ACC112 (cell line): ENCODE measurements around the gene AMDHD2.
"Not testable (repeated sequence)": the region's sequence is repeated elsewhere in the genome, so short reads cannot be mapped to it uniquely, and the experiment has no call there.

Experiments
- H2AFZ ChIP-seq: fragments of 200-600 bp; sonication (generic); one replicate; pipeline ENCODE4 v1.6.0; 2017; ENCODE audit warnings: antibody characterized with exemption, low read length; ENCODE audit not compliant: unreplicated experiment
- H3K27ac ChIP-seq: fragments of 200-600 bp; sonication (generic); 2 replicates; pipeline ENCODE4 v1.5.1; 2014; ENCODE audit warnings: low read depth, mild to moderate bottlenecking, antibody characterized with exemption, low read length, moderate library complexity
- H3K27me3 ChIP-seq: fragments of 200-600 bp; sonication (generic); 2 replicates; pipeline ENCODE4 v1.6.1; 2014; ENCODE audit warnings: mild to moderate bottlenecking, antibody characterized with exemption, low read length, moderate library complexity, mixed read lengths; ENCODE audit not compliant: insufficient read depth
- H3K36me3 ChIP-seq: fragments of 200-600 bp; sonication (generic); 2 replicates; pipeline ENCODE4 v1.6.1; 2016; ENCODE audit warnings: mild to moderate bottlenecking, antibody characterized with exemption, low read length, moderate library complexity, mixed read lengths; ENCODE audit not compliant: insufficient read depth
- H3K4me1 ChIP-seq: fragments of 200-600 bp; sonication (generic); one replicate; pipeline ENCODE4 v1.6.1; 2016; ENCODE audit warnings: low read length, mixed read lengths; ENCODE audit not compliant: insufficient read depth, unreplicated experiment, control insufficient read depth
- H3K4me3 ChIP-seq: fragments of 200-600 bp; sonication (generic); 2 replicates; pipeline ENCODE4 v1.5.1; 2014; ENCODE audit warnings: mild to moderate bottlenecking, low read depth, low read length
- H3K79me2 ChIP-seq: fragments of 200-600 bp; sonication (generic); one replicate; pipeline ENCODE4 v1.6.0; 2016; ENCODE audit warnings: low read length; ENCODE audit not compliant: control insufficient read depth, unreplicated experiment, insufficient read depth

AMDHD2 gene

GRCh38 chr16:2531371-2531695 lies 11.2 kb downstream of the AMDHD2 start, which contains the start of gene CEMP1:
Gene CEMP1 (minus strand): TSS chr16:2531408. CDS start chr16:2531073, 335 bp downstream.
- no peak within 1 kb of the TSS for H2AFZ ChIP-seq
- peak within 1 kb of the TSS; percentile 73 for H3K4me3 ChIP-seq
- no peaks in the 10 kb centered on the region for H3K79me2 ChIP-seq
- H3K4me1 ChIP-seq = peaks cover 17% of the 10 kb centered on the region
- H3K27me3 ChIP-seq = no peaks in the 10 kb centered on the region
- peak within 1 kb of the TSS; percentile 47; the same call in 1 of the 2 replicates for H3K27ac ChIP-seq
- no peaks in the 10 kb centered on the region for H3K36me3 ChIP-seq

DNA sequence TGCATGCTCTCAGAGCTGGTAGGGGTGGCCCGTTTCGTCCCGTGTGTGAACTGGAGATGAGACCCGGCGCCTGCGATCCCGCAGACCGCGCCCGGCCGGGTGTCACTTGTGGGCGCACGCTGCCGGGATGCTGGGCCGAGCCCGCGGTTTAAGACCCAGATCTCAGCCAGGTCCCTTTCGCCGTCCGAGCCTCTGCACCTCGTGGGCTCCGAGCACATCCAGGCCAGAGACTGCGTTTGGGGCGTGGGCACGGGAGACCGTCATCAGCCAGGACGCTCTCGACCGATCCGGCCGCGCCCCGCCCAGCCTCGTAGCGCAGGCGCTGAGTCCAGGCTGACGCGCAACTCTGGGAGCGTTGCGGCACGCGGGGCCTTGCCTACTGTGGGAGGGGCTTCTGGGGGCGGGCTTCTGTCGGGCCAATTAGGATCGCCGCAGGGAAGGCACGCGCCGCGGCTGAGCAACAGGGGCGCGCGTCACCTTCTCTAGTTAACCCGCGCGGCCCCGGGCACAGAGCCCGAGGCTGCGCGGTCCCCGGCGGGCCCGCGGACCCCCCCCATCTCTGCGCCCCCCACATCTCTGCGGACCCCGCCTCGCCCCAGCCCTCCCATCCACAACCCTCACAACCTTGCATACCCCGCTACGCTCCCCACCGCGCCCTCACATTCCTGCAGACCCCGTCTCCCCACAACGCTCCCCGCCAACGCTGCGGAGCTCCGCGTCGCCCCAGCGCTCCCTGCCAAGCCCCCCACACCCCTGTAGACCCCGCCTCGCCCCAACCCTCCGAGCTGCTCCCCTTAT lies 11.7 kb downstream of the AMDHD2 start:
- Histone ChIP-seq H3K4me1 (peaks cover 20% of the 10 kb centered on the region), H3K36me3 (no peaks in the 10 kb centered on the region), H3K27ac (peak overlapping the region; percentile 47; the same call in 1 of the 2 replicates), H2AFZ (no peak overlapping the region), H3K79me2 (no peaks in the 10 kb centered on the region), H3K4me3 (peak overlapping the region; percentile 73), H3K27me3 (no peaks in the 10 kb centered on the region)

DNA sequence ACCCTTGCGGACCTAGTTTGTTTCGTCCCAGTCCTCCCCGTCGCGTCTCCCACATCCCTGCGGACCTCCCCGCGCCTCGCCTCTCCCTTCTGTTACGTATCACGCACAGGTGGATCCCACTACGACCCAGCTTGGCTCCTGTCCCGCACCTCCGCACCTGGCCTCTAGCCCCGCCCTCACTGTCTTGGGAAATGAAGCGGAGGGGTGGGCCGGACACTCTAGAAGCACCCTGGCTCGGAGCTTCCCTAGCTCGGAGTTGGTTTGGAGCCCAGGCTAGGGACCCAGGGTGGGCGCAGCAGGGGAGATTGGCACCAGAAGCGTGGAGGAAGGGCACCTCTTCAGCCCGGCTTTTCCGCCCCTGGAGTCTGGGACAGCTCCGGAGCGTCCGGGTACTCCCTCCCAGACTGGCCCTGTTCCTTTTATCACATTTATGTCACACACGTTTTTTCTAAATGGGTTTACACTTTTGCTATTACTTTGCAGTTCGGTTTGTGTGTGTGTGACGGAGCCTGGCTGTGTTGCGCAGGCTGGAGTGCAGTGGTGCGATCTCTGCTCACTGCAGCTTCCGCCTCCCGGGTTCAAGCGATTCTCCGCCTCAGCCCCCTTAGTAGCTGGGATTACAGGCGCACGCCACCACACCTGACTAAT lies 12.4 kb downstream of the AMDHD2 start:
- peak overlapping the region; percentile 73 for H3K4me3 ChIP-seq
- H3K27me3 ChIP-seq = no peaks in the 10 kb centered on the region
- H3K36me3 ChIP-seq = no peaks in the 10 kb centered on the region
- H3K4me1 ChIP-seq = peaks cover 20% of the 10 kb centered on the region
- H2AFZ ChIP-seq = no peak overlapping the region
- H3K27ac ChIP-seq = peak overlapping the region; percentile 3; the same call in 1 of the 2 replicates
- no peaks in the 10 kb centered on the region for H3K79me2 ChIP-seq

DNA sequence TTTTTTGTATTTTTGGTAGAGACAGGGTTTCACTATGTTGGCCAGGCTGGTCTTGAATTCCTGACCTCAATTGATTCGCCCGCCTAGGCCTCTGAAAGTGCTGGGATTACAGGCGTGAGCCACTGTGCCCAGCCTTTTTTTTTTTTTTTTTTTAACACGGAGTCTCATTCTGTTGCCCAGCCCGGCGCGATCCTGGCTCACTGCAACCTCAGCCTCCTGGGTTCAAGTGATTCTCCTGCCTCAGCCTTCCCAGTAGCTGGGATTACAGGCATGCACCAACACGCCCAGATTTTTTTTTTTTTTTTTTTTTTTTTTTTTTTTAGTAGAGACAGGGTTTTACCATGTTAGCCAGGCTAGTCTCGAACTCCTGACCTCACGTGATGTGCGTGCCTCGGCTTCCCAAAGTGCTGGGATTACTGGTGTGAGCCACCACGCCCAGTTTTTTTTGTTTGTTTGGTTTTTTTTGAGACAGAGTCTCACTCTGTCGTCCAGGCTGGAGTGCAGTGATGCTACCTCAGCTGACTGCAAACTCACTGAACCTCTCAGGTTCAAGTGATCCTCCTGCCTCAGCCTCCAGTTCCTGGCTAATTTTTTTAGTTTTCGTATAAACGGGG lies 13.1 kb downstream of the AMDHD2 start:
- not testable (repeated sequence) for H3K79me2 ChIP-seq, H2AFZ ChIP-seq, H3K27me3 ChIP-seq, H3K36me3 ChIP-seq
- peak overlapping the region; percentile 3; the same call in 1 of the 2 replicates for H3K27ac ChIP-seq
- H3K4me3 ChIP-seq = peak overlapping the region; percentile 73
- H3K4me1 ChIP-seq = peaks cover 20% of the 10 kb centered on the region

DNA sequence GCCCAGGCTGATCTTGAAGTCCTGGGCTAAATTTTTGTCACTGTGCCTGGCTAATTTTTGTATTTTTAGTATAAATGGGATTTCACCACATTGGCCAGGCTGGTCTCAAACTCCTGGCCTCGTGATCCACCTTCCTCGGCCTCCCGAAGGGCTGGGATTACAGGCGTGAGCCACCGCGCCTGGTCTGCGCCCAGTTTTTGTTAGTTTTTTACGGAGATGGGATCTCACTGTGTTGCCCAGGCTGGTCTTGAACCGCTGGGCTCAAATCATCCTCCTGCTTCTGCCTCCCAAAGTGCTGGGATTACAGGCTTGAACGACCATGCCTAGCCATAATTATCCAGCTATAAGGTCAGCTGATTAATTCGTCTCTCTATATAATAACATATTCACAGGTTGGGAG lies 13.7 kb downstream of the AMDHD2 start:
- peaks cover 20% of the 10 kb centered on the region for H3K4me1 ChIP-seq

DNA sequence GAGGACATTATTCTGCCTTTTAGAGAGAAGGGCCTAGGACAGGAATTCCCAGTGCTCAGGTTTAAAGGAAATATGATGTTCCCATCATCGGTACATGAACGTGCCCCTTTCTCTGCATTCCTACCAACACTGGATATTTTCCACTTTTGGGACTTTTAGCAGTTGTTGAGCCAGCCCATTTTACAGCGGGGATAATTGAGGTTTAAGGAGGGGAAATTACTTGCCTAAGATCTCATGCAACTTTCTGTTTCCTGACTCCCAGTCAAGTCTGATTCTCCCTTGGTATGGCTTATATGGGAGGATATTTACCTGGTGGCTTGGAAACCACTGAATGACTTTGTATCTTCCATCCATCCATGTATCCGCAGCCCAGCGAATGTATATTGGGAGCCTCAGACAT lies 14.2 kb downstream of the AMDHD2 start:
- not testable (repeated sequence) for H3K4me3 ChIP-seq
- peaks cover 22% of the 10 kb centered on the region for H3K4me1 ChIP-seq

More for the DNA sequence above, 13.7 kb downstream of the AMDHD2 start:
- Histone ChIP-seq H3K36me3 (no peaks in the 10 kb centered on the region), H3K4me3 (no peak overlapping the region), H3K27ac (no peak overlapping the region), H2AFZ (no peak overlapping the region), H3K27me3 (no peaks in the 10 kb centered on the region), H3K79me2 (peaks cover 5% of the 10 kb centered on the region)

DNA sequence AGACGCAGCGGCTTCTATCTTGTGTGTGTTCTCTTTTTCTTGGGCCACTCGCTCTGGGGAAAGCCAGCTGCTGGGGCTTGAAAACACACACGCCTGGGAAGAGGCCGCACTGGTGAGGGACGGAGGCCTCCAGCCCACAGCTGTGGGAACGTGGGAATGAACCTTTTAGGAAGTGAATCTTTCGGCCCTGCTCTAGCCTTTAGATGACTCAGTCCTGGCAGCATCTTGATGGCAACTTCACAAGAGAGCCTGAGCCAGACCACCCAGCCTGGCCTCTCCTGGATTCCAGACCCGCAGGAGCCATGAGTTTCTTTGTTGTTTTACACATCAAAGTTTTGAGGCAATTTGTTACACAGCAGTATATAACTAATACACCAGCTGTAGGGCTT lies 15.4 kb downstream of the AMDHD2 start:
- Histone ChIP-seq H3K79me2 (peaks cover 18% of the 10 kb centered on the region), H3K4me1 (peaks cover 26% of the 10 kb centered on the region), H3K27me3 (no peaks in the 10 kb centered on the region), H3K27ac (peak overlapping the region; percentile 14), H3K36me3 (no peaks in the 10 kb centered on the region), H2AFZ (no peak overlapping the region), H3K4me3 (no peak overlapping the region)

More for the DNA sequence above, 14.2 kb downstream of the AMDHD2 start:
- H3K79me2 ChIP-seq, H2AFZ ChIP-seq, H3K27me3 ChIP-seq, H3K27ac ChIP-seq, H3K36me3 ChIP-seq: not testable (repeated sequence)

- H3K4me3 ChIP-seq = peak within 1 kb of the TSS; percentile 86
- H2AFZ ChIP-seq = peak within 1 kb of the TSS; percentile 51
- H3K27me3 ChIP-seq = no peaks in the 10 kb centered on the region
- H3K79me2 ChIP-seq = peaks cover 29% of the 10 kb centered on the region
- no peaks in the 10 kb centered on the region for H3K36me3 ChIP-seq
- peak within 1 kb of the TSS; percentile 62; the same call in 1 of the 2 replicates for H3K27ac ChIP-seq
- H3K4me1 ChIP-seq = peaks cover 17% of the 10 kb centered on the region
Observed at GRCh38 chr16:2537451-2538379, 17.5 kb downstream of the AMDHD2 start, which contains the start of gene PDPK1. Gene PDPK1 (plus strand): TSS chr16:2538021. CDS start chr16:2538113, 92 bp downstream.

GRCh38 chr16:2539192-2539844 lies 19.1 kb downstream of the AMDHD2 start:
- H3K36me3 ChIP-seq, H2AFZ ChIP-seq, H3K27me3 ChIP-seq, H3K27ac ChIP-seq: not testable (repeated sequence)
- Histone ChIP-seq H3K79me2 (peaks cover 36% of the 10 kb centered on the region), H3K4me1 (peaks cover 17% of the 10 kb centered on the region), H3K4me3 (peak overlapping the region; percentile 83)
